CD14-positive monocyte (primary cell): ENCODE data around the gene OSBPL10. TPM values are rescaled to one million over a fixed set of nuclear protein-coding genes. Genes with fewer than 3 reads are reported as not detected.

Experiments
- DNase-seq, 3 donors: peaks; one replicate each; pipeline ENCODE4 v3.0.0-alpha.2; 2011 to 2022
- H2AFZ ChIP-seq: 2 replicates; pipeline ENCODE4 v1.6.0; 2012; ENCODE audit warnings: mild to moderate bottlenecking, low read depth, low read length, inconsistent platforms; ENCODE audit not compliant: insufficient read depth, poor library complexity, severe bottlenecking
- H3K27ac ChIP-seq, 2 donors: 1 replicate in 1 of 2; 2 replicates in 1 of 2; pipeline ENCODE4 v1.5.1; 2012 to 2013; ENCODE audit warnings: low read length in 2 of 2, control low read depth in 1 of 2, inconsistent platforms in 1 of 2, low read depth in 1 of 2, mild to moderate bottlenecking in 1 of 2
- H3K27me3 ChIP-seq, 2 donors: one replicate each; pipeline versions ENCODE4 v1.6.0 to v1.6.1; 2011 to 2013; ENCODE audit warnings: low read length in 2 of 2; ENCODE audit not compliant: control insufficient read depth in 2 of 2, insufficient read depth in 2 of 2
- H3K36me3 ChIP-seq, 2 donors: replicated peaks in 1 of 2; 1 replicate in 1 of 2; 2 replicates in 1 of 2; pipeline versions ENCODE4 v1.5.1 to v1.6.1; 2012 to 2013; ENCODE audit warnings: low read length in 2 of 2, control low read depth in 1 of 2, inconsistent platforms in 1 of 2, mild to moderate bottlenecking in 1 of 2; ENCODE audit not compliant: insufficient read depth in 2 of 2, control insufficient read depth in 1 of 2
- H3K4me1 ChIP-seq, 2 donors: 1 replicate in 1 of 2; 2 replicates in 1 of 2; pipeline versions ENCODE4 v1.5.1 to v1.6.1; 2012 to 2013; ENCODE audit warnings: low read length in 2 of 2, control low read depth in 1 of 2, inconsistent platforms in 1 of 2, mild to moderate bottlenecking in 1 of 2, moderate library complexity in 1 of 2; ENCODE audit not compliant: insufficient read depth in 2 of 2, control insufficient read depth in 1 of 2
- H3K4me2 ChIP-seq: replicated peaks from 2 replicates; pipeline ENCODE3; 2012; ENCODE audit warnings: low read length, moderate library complexity, mild to moderate bottlenecking; ENCODE audit not compliant: poor library complexity, severe bottlenecking; ENCODE audit errors: extremely low read depth
- H3K4me3 ChIP-seq, 3 experiments: fragments of 200-600 bp in 1 of 3; sonication (generic) in 1 of 3; replicated peaks in 1 of 3; 1 replicate in 2 of 3; 2 replicates in 1 of 3; pipeline ENCODE4 v1.5.1; 2011 to 2013; ENCODE audit warnings: low read length in 3 of 3, mild to moderate bottlenecking in 3 of 3, control low read depth in 2 of 3, low read depth in 2 of 3, inconsistent platforms in 1 of 3, moderate library complexity in 1 of 3
- H3K79me2 ChIP-seq: 2 replicates; pipeline ENCODE4 v1.6.0; 2012; ENCODE audit warnings: mild to moderate bottlenecking, control low read depth, inconsistent platforms, low read length, moderate library complexity; ENCODE audit not compliant: insufficient read depth
- H3K9ac ChIP-seq: 2 replicates; pipeline ENCODE4 v1.6.0; 2017; ENCODE audit warnings: low read length, mild to moderate bottlenecking; ENCODE audit not compliant: insufficient read depth, poor library complexity, severe bottlenecking
- H3K9me3 ChIP-seq, 2 donors: replicated peaks in 1 of 2; 1 replicate in 1 of 2; 2 replicates in 1 of 2; pipeline versions ENCODE4 v1.5.1 to v1.6.1; 2012 to 2013; ENCODE audit warnings: low read length in 2 of 2, control low read depth in 1 of 2; ENCODE audit not compliant: control insufficient read depth in 1 of 2, insufficient read depth in 1 of 2
- H4K20me1 ChIP-seq: 2 replicates; pipeline ENCODE4 v1.6.0; 2012; ENCODE audit warnings: mild to moderate bottlenecking, low read length, control low read depth, moderate library complexity; ENCODE audit not compliant: insufficient read depth
- H3K27ac Mint-ChIP-seq, 7 donors: one replicate each; pipeline ENCODE4 v1.8.0; 2020; ENCODE audit warnings: mild to moderate bottlenecking in 7 of 7, mixed read lengths in 7 of 7, moderate library complexity in 6 of 7, inconsistent platforms in 2 of 7
- H3K27me3 Mint-ChIP-seq, 3 donors: one replicate each; pipeline ENCODE4 v1.8.0; 2021 to 2022; ENCODE audit warnings: low read depth in 3 of 3, mild to moderate bottlenecking in 3 of 3, mixed read lengths in 3 of 3, moderate library complexity in 3 of 3, inconsistent platforms in 1 of 3
- H3K36me3 Mint-ChIP-seq, 2 donors: one replicate each; pipeline ENCODE4 v1.8.0; 2020; ENCODE audit warnings: mixed read lengths in 2 of 2, inconsistent platforms in 1 of 2, mild to moderate bottlenecking in 1 of 2
- H3K4me1 Mint-ChIP-seq: one replicate; pipeline ENCODE4 v1.8.0; 2020; ENCODE audit warnings: mild to moderate bottlenecking, mixed read lengths
- H3K4me3 Mint-ChIP-seq, 2 donors: one replicate each; pipeline ENCODE4 v1.8.0; 2020; ENCODE audit warnings: mild to moderate bottlenecking in 2 of 2, mixed read lengths in 2 of 2, moderate library complexity in 1 of 2
- H3K9me3 Mint-ChIP-seq, 7 donors: one replicate each; pipeline ENCODE4 v1.8.0; 2020 to 2022; ENCODE audit warnings: mixed read lengths in 7 of 7, mild to moderate bottlenecking in 6 of 7, moderate library complexity in 6 of 7, inconsistent platforms in 2 of 7
- WGBS: methylation state at CpG from one replicate; pipeline ENCODE4 v1.1.5; 2013; ENCODE audit warnings: missing lambda C conversion rate; ENCODE audit not compliant: insufficient coverage; 5-methylcytosine and 5-hydroxymethylcytosine counted together
- intact Hi-C, 2 donors: fragments of 100-400 bp; cut with micrococcal nuclease; formaldehyde crosslinking; loops; one replicate each; pipeline versions ENCODE4 v1.15.0 to v1.15.1; 2023
- polyA plus RNA-seq, 3 donors: library from polyadenylated mRNA; depleted of rRNA in 1 of 3; unstranded in 2 of 3; stranded (reverse) in 1 of 3; fragments of 300-500 nt in 2 of 3; fragments of >200 nt in 1 of 3; fragmentation: Illumina TruSeq in 2 of 3; gene quantifications; 1 replicate in 2 of 3; 2 replicates in 1 of 3; pipeline ENCODE4 v1.2.3, GENCODE V29; 2012 to 2021
- TF ChIP-seq, protein P1 (sequence below): fragments of 200-600 bp; IDR thresholded peaks from one replicate; pipeline ENCODE4 v1.8.0; 2022; ENCODE audit warnings: antibody characterized with exemption, mild to moderate bottlenecking

Gene OSBPL10
- polyA plus RNA-seq, 3 donors, result 0.03 TPM; not detected in 2

DNA sequence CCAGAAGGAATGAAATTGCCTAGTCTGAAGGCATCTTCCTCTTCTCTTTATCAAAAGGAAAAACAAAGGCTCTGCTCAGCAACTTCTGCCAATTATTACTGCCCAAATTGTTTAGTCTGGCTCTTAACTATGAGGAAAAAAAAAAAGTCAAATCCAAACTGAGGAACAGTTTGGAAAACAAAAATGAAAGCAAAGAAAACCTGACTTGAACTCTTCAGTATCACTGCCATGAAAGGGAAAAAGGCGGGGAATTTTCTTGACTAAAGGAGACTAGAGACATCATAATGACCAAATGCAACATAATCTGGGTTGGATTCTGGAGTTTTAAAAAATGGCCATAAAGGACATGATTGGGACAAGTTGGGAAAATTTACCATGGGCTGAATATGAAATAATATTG, 292.1 kb downstream of the OSBPL10 start:
- Mint-ChIP-seq H3K27me3 (peaks cover 0 to 1% (median 0%) of the 10 kb centered on the region in 3 donors), H3K4me3 (no peak overlapping the region), H3K27ac (no peak overlapping the region), H3K9me3 (peaks cover 3 to 11% (median 8%) of the 10 kb centered on the region in 7 donors), H3K4me1 (peaks cover 2% of the 10 kb centered on the region), H3K36me3 (no peaks in the 10 kb centered on the region)
- no peaks in the 10 kb centered on the region for H3K36me3 ChIP-seq
- no peak overlapping the region for H2AFZ ChIP-seq
- peaks cover 0 to 2% of the 10 kb centered on the region in 2 donors for H3K9me3 ChIP-seq
- no peak for DNase-seq
- no peak overlapping the region for H3K27ac ChIP-seq
- TF ChIP-seq, protein P1, sequence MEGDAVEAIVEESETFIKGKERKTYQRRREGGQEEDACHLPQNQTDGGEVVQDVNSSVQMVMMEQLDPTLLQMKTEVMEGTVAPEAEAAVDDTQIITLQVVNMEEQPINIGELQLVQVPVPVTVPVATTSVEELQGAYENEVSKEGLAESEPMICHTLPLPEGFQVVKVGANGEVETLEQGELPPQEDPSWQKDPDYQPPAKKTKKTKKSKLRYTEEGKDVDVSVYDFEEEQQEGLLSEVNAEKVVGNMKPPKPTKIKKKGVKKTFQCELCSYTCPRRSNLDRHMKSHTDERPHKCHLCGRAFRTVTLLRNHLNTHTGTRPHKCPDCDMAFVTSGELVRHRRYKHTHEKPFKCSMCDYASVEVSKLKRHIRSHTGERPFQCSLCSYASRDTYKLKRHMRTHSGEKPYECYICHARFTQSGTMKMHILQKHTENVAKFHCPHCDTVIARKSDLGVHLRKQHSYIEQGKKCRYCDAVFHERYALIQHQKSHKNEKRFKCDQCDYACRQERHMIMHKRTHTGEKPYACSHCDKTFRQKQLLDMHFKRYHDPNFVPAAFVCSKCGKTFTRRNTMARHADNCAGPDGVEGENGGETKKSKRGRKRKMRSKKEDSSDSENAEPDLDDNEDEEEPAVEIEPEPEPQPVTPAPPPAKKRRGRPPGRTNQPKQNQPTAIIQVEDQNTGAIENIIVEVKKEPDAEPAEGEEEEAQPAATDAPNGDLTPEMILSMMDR, result no peak
- H3K79me2 ChIP-seq, result no peaks in the 10 kb centered on the region
- no peak overlapping the region for H3K9ac ChIP-seq
- H3K4me3 ChIP-seq, result no peak overlapping the region
- H3K4me2 ChIP-seq, result no peak overlapping the region
- H4K20me1 ChIP-seq, result no peaks in the 10 kb centered on the region
- H3K4me1 ChIP-seq, result no peaks in the 10 kb centered on the region
- WGBS, result no CpG with 5 or more reads among the region's 1 CpG
- H3K27me3 ChIP-seq, result no peaks in the 10 kb centered on the region
- intact Hi-C loops, result no loop called here

DNA sequence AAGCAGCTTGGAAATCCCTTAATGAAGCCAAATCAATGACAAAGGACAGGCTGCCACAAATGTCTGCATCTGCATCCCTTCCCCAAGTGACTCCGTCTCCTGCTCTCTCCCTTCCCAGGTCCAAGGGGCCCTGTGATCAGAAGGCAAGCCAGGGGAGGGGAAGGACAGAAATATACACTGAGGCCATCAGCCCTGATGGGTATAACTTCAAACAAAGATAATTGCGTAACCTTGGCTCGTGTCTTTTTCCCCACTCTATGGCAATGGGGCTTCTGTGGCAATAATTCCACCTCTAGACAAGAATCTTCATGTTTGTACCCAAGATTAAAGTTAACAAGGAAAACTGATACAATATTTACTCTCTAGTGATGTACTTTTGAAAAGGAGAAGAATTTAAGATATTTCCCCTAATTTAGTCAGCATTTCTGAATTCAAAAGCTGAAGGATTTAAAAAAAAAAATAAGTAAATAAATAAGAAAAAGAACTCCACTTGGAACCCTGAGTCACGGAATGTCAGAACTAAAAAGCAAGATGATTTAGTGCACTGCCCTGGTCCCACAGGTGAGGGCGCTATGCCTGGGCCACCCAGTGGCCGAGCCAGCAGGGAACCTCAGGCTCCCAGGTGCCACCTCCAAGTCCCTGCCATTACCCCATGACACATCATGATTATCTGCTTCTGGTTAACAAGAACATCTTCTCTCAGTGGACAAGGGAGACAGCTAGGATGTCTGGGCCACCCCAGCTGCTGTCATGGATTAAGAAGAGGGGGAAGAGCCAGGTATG, 293.9 kb downstream of the OSBPL10 start:
- Mint-ChIP-seq H3K9me3 (peaks cover 3 to 11% (median 8%) of the 10 kb centered on the region in 7 donors), H3K27ac (no peak overlapping the region), H3K4me3 (no peak overlapping the region), H3K4me1 (peaks cover 2% of the 10 kb centered on the region), H3K36me3 (no peaks in the 10 kb centered on the region), H3K27me3 (peaks cover 0 to 1% (median 0%) of the 10 kb centered on the region in 3 donors)
- H3K4me2 ChIP-seq, result no peak overlapping the region
- peaks cover 0 to 2% of the 10 kb centered on the region in 2 donors for H3K9me3 ChIP-seq
- no peaks in the 10 kb centered on the region for H3K27me3 ChIP-seq
- no peak overlapping the region for H3K9ac ChIP-seq
- TF ChIP-seq, protein P1, result no peak
- H2AFZ ChIP-seq, result no peak overlapping the region
- no peak overlapping the region for H3K4me3 ChIP-seq
- intact Hi-C loops, result no loop called here
- H3K36me3 ChIP-seq, result no peaks in the 10 kb centered on the region
- no peaks in the 10 kb centered on the region for H4K20me1 ChIP-seq
- no peak for DNase-seq
- H3K27ac ChIP-seq, result no peak overlapping the region
- 91% methylated on average over 2 of the region's 6 CpGs for WGBS
- H3K4me1 ChIP-seq, result no peaks in the 10 kb centered on the region
- H3K79me2 ChIP-seq, result no peaks in the 10 kb centered on the region
